Measurements from ENCODE around the gene PHF21B.
A peak's percentile ranks its signal among the peaks of the same experiment; 100 is the strongest.

Gene PHF21B

DNA sequence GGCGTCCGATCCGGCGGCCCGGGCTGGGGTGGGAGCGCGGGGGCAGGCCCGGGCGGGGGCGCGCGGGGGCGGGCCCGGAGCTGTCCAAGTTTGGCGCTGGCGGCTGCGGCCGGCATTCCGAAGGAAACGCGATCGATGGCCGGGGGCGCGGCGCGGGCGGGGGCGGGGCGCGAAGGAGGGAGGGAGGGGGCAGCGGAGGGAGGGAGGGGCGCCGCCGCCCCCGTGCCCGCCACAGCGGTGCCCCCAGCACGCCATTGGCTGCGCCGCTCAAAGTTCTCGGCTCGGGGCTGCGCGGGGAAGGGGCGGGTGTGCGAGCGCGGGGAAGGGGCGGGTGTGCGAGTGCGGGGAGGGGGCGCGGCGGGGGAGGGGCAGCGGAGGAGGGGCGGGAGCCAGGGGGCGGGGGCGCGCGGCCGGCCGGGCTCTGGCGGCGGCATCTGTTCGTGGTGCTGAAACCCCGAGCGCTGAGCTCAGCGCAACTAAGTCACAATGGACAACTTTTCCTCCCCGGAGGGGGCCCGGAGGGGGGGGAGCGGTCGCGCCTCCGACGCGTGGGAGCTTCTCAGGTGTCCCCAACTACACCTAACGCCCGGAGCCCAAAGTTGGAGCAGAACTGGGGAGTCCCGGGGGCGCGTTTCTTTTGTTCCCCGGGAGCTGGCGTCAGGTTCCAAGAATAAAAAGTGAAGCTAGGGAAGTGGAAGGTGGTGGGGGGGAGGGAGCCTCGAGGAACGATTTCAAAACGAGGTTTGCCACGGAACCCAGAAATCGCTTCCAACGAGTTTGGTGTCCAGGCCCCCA is 2.2 kb downstream of the PHF21B start:
- H3K4me3 ChIP-seq (replicated peaks in 1 of 2; ENCODE audit: low read depth in 2 of 2, low read length in 2 of 2): no peak overlapping the region
- DNase-seq (ENCODE audit: low read depth in 2 of 2): peak; percentile 10 to 26
- TF ChIP-seq CTCF (IDR thresholded peaks at IDR 0.05; ENCODE audit: low read depth, low read length): no peak

DNA sequence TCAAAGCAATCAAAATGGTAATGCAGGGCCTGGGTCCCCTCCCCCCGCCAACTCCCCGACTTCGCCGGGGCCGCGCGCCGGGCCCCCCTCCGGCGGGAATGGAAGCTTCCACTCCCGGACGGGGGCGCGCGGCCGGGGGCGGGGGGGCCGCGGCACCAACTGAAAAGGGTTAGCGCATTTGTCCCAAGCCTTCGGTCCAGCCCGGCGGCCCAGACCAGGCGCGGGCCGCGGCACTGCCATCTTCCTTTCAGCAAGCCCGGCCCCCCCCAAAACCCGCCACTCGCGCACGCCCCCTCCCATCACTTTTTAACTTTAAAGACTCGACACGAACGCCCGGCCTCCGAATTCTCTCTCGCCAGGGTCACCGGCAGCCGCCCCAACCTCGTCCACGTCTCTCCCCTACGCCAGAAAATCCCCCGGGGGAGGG is 2.8 kb downstream of the PHF21B start:
- TF ChIP-seq CTCF (IDR thresholded peaks at IDR 0.05; ENCODE audit: low read depth, low read length): no peak
- no peak for DNase-seq (ENCODE audit: low read depth in 2 of 2)
- H3K4me3 ChIP-seq (replicated peaks in 1 of 2; ENCODE audit: low read depth in 2 of 2, low read length in 2 of 2): no peak overlapping the region

DNA sequence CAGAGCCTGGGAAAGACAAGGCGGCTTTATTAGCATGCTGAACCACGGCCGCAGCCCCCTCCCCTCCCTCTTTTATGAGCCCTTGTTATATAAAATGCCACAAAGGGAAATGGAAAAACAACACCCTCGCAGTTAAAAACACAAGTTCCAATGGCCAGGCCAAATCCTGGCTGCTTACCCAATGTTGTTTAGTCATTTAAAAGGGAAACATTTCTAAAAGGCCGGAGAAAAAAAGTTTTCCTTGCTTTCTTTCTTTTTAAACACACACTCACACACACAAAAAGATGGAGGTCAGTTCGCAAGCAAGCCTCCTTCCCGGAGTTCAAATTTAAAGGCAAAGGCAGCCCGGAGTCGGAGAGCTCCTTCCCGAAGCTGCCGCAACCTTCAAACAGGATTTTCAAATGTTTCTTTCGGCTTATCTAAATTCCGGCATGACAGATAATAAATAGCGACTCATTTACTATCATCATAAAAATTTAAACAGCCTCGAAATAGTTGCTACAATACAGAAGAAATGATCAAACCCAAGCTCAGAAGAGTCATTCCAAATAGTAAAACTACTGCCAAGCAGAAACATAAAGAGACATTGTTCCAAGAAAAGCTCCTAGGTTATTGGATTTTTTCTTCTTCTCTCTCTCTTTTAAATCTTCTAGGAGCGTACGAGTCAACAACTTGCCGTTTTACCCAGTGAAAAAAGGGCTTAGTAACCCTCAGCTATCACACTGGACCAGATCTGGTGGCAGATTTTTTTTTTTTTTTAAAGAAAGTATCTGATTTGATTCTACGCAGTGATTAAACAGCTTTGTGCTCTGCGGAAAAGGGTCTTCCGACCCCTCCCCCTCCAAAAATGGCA is 3.5 kb downstream of the PHF21B start:
- H3K4me3 ChIP-seq (replicated peaks in 1 of 2; ENCODE audit: low read depth in 2 of 2, low read length in 2 of 2): no peak overlapping the region
- DNase-seq (ENCODE audit: low read depth in 2 of 2): no peak
- no peak for TF ChIP-seq CTCF (IDR thresholded peaks at IDR 0.05; ENCODE audit: low read depth, low read length)

DNA sequence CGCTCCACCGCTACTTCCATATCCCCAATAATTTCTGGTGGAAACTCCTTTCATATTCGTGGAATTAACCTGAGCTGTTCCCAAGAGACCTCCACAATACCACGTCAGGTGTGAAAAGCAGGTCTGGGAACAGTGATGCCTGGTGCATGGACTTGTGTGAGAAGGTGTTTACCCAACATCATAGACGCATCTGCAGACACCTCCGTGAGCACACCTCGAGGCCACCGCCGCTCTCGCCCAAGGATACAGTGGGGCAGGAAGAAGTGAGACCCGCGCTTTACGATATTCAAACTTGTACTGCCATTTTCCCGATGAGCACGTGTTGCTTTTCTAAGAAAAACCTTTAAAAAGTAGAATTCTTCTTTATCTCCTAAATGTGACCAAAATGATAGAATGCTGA is 8.2 kb downstream of the PHF21B start:
- H3K4me3 ChIP-seq (replicated peaks in 1 of 2; ENCODE audit: low read depth in 2 of 2, low read length in 2 of 2): no peak overlapping the region
- no peak for TF ChIP-seq CTCF (IDR thresholded peaks at IDR 0.05; ENCODE audit: low read depth, low read length)
- DNase-seq (ENCODE audit: low read depth in 2 of 2): no peak

GRCh38 chr22:45000330-45000729 is 9.5 kb downstream of the PHF21B start:
- no peak for DNase-seq (ENCODE audit: low read depth in 2 of 2)
- no peak overlapping the region for H3K4me3 ChIP-seq (replicated peaks in 1 of 2; ENCODE audit: low read depth in 2 of 2, low read length in 2 of 2)
- no peak for TF ChIP-seq CTCF (IDR thresholded peaks at IDR 0.05; ENCODE audit: low read depth, low read length)

DNA sequence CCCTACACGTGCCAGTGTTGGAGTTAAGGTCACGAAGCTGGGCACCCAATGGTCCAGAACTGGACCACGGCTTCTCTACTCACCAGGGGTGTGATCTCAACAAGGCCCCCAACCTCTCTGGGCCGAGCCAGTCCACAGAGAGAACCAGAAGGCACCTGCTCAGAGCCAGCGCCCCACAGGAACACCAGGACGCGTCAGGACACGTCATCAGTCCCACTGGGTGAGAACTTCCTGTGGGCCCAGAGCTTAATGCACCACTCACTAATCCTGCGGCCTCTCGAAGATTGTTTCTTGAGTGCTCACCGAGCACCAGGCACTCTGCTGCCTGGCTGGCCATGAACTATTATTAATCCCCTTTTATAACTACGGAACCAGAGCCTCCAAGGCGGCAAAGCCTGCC is 10.1 kb downstream of the PHF21B start:
- TF ChIP-seq CTCF (IDR thresholded peaks at IDR 0.05; ENCODE audit: low read depth, low read length): no peak
- H3K4me3 ChIP-seq (replicated peaks in 1 of 2; ENCODE audit: low read depth in 2 of 2, low read length in 2 of 2): no peak overlapping the region
- DNase-seq (ENCODE audit: low read depth in 2 of 2): no peak
